T-cell (primary cell): Measurements from ENCODE around the gene AMY2B. TPM values are rescaled to one million over a fixed set of nuclear protein-coding genes. Genes with fewer than 3 reads are reported as not detected.
"Not testable (repeated sequence)": the region's sequence is repeated elsewhere in the genome, so short reads cannot be mapped to it uniquely, and the experiment has no call there.

Experiments used
- ATAC-seq, 4 experiments: fragments of 200-7000 bp in 3 of 4; fragments of 150-1000 bp in 1 of 4; cut with Tn5 transposase; replicated peaks in 1 of 4; 1 replicate in 3 of 4; 2 replicates in 1 of 4; pipeline ENCODE4 v1.10.0; 2021; ENCODE audit warnings: moderate library complexity in 3 of 4, mild to moderate bottlenecking in 2 of 4, moderate number of reproducible peaks in 1 of 4
- CTCF ChIA-PET, 2 donors: fragments of 300-600 bp; sonication (Branson Sonifier 250); formaldehyde crosslinking; loops; one replicate each; lab custom pipeline; 2022; ENCODE audit warnings: antibody characterized with exemption in 2 of 2; lab: Charles Lee
- POLR2A ChIA-PET, 2 donors: fragments of 300-600 bp; sonication (Branson Sonifier 250); formaldehyde crosslinking; loops; one replicate each; lab custom pipeline; 2022; ENCODE audit warnings: antibody characterized with exemption in 2 of 2; lab: Charles Lee
- DNase-seq, 35 experiments: peaks; one replicate each; pipeline versions ENCODE4 v3.0.0 to v3.0.0-alpha.2; 2013 to 2023
- H3K27ac ChIP-seq: one replicate; pipeline ENCODE4 v1.5.1; 2013; ENCODE audit warnings: low read length
- H3K27me3 ChIP-seq, 2 experiments: replicated peaks in 1 of 2; 1 replicate in 1 of 2; 2 replicates in 1 of 2; pipeline versions ENCODE4 v1.6.1 to v1.7.0; 2013; ENCODE audit warnings: low read length in 1 of 2, mixed read lengths in 1 of 2; ENCODE audit not compliant: control insufficient read depth in 2 of 2, insufficient read depth in 2 of 2; ENCODE audit errors: extremely low read depth in 1 of 2
- H3K36me3 ChIP-seq, 2 donors: 1 replicate in 1 of 2; 2 replicates in 1 of 2; pipeline versions ENCODE4 v1.6.1 to v1.7.0; 2013; ENCODE audit warnings: low read length in 1 of 2; ENCODE audit not compliant: control insufficient read depth in 2 of 2, insufficient read depth in 1 of 2; ENCODE audit errors: extremely low read depth in 1 of 2
- H3K4me1 ChIP-seq, 2 experiments: 1 replicate in 1 of 2; 2 replicates in 1 of 2; pipeline versions ENCODE4 v1.6.1 to v1.7.0; 2013; ENCODE audit warnings: low read length in 2 of 2, mixed read lengths in 1 of 2; ENCODE audit not compliant: insufficient read depth in 2 of 2, control insufficient read depth in 1 of 2; ENCODE audit errors: extremely low read depth in 1 of 2
- H3K4me3 ChIP-seq, 2 donors: 1 replicate in 1 of 2; 2 replicates in 1 of 2; pipeline versions ENCODE4 v1.5.1 to v1.7.0; 2013; ENCODE audit warnings: mild to moderate bottlenecking in 2 of 2, low read length in 1 of 2, moderate library complexity in 1 of 2; ENCODE audit not compliant: control insufficient read depth in 1 of 2; ENCODE audit errors: extremely low read depth in 1 of 2
- H3K9me3 ChIP-seq: 2 replicates; pipeline ENCODE4 v1.7.0; 2013
- H3K27ac Mint-ChIP-seq, 2 donors: one replicate each; pipeline ENCODE4 v1.8.0; 2020 to 2021; ENCODE audit warnings: mild to moderate bottlenecking in 2 of 2, mixed read lengths in 2 of 2
- H3K27me3 Mint-ChIP-seq, 2 donors: one replicate each; pipeline ENCODE4 v1.8.0; 2021 to 2022; ENCODE audit warnings: mixed read lengths in 2 of 2
- H3K36me3 Mint-ChIP-seq: one replicate; pipeline ENCODE4 v1.8.0; 2021; ENCODE audit warnings: mixed read lengths
- H3K4me1 Mint-ChIP-seq, 3 donors: one replicate each; pipeline ENCODE4 v1.8.0; 2020 to 2022; ENCODE audit warnings: mixed read lengths in 3 of 3, mild to moderate bottlenecking in 1 of 3
- H3K4me3 Mint-ChIP-seq, 3 donors: one replicate each; pipeline ENCODE4 v1.8.0; 2020 to 2022; ENCODE audit warnings: mild to moderate bottlenecking in 3 of 3, mixed read lengths in 3 of 3, moderate library complexity in 3 of 3
- H3K9me3 Mint-ChIP-seq, 3 donors: one replicate each; pipeline ENCODE4 v1.8.0; 2020 to 2022; ENCODE audit warnings: mixed read lengths in 3 of 3
- WGBS: methylation state at CpG from one replicate; pipeline ENCODE4 v1.1.5; 2013; ENCODE audit warnings: missing lambda C conversion rate; ENCODE audit not compliant: insufficient coverage; 5-methylcytosine and 5-hydroxymethylcytosine counted together
- total RNA-seq, 35 experiments: library from RNA in 6 of 35; stranded (reverse) in 6 of 35; fragments of 120-200 nt in 1 of 35; gene quantifications; one replicate each; pipeline versions ENCODE4 v1.2.1 to v1.2.4 and lab custom pipeline; 2013 to 2026

AMY2B gene
- total RNA-seq, 5 donors from 2014 or later (not counting 1 experiment from before 2014, with no cell fraction given), result 35.4 to 44.4 (median 42.2) TPM

- Mint-ChIP-seq H3K4me1 (no peaks in the 10 kb centered on the region), H3K27ac (no peak overlapping the region), H3K9me3 (peaks cover 3 to 4% (median 4%) of the 10 kb centered on the region in 3 donors), H3K36me3 (peaks cover 12% of the 10 kb centered on the region), H3K4me3 (no peak overlapping the region), H3K27me3 (no peaks in the 10 kb centered on the region)
- H3K27ac ChIP-seq, result no peak overlapping the region
- ATAC-seq (no peak), DNase-seq (no peak)
- no peaks in the 10 kb centered on the region for H3K9me3 ChIP-seq
- ChIA-PET POLR2A (no interaction called here), CTCF (no interaction called here)
- no CpG with 5 or more reads among the region's 3 CpGs for WGBS
- no peak overlapping the region for H3K4me3 ChIP-seq
- no peaks in the 10 kb centered on the region for H3K27me3 ChIP-seq
- no peaks in the 10 kb centered on the region for H3K4me1 ChIP-seq
- peaks cover 0 to 2% of the 10 kb centered on the region in 2 donors for H3K36me3 ChIP-seq
Measured at GRCh38 chr1:103583887-103584286, 12.5 kb downstream of the AMY2B start.

GRCh38 chr1:103584537-103584936 is 13.1 kb downstream of the AMY2B start:
- no peak for DNase-seq
- Mint-ChIP-seq H3K4me3 (no peak overlapping the region), H3K27ac (no peak overlapping the region), H3K4me1 (no peaks in the 10 kb centered on the region), H3K27me3 (peaks cover 0 to under 1% of the 10 kb centered on the region in 2 donors), H3K36me3 (peaks cover 9% of the 10 kb centered on the region), H3K9me3 (peaks cover 7 to 9% (median 7%) of the 10 kb centered on the region in 3 donors)
- no peaks in the 10 kb centered on the region for H3K27me3 ChIP-seq
- POLR2A ChIA-PET, result no interaction called here
- ATAC-seq, result no peak
- H3K27ac ChIP-seq, result no peak overlapping the region
- H3K9me3 ChIP-seq, result no peaks in the 10 kb centered on the region
- no CpG with 5 or more reads among the region's 2 CpGs for WGBS
- peaks cover 0 to 2% of the 10 kb centered on the region in 2 donors for H3K36me3 ChIP-seq
- CTCF ChIA-PET, result no interaction called here
- H3K4me3 ChIP-seq, result no peak overlapping the region
- no peaks in the 10 kb centered on the region for H3K4me1 ChIP-seq

GRCh38 chr1:103602740-103603139 is 31.4 kb downstream of the AMY2B start:
- H3K4me1 ChIP-seq, POLR2A ChIA-PET, H3K9me3 ChIP-seq, H3K4me3 ChIP-seq, H3K27me3 ChIP-seq, ATAC-seq, CTCF ChIA-PET, H3K4me1 Mint-ChIP-seq, H3K27ac Mint-ChIP-seq, H3K36me3 Mint-ChIP-seq, H3K27me3 Mint-ChIP-seq, DNase-seq, H3K9me3 Mint-ChIP-seq, H3K27ac ChIP-seq, H3K4me3 Mint-ChIP-seq, H3K36me3 ChIP-seq: not testable (repeated sequence)
- WGBS, result no CpG with 5 or more reads among the region's 3 CpGs

- ChIA-PET CTCF (no interaction called here), POLR2A (no interaction called here)
- H3K4me3 Mint-ChIP-seq, result no peak overlapping the region
- no peaks in the 10 kb centered on the region for H3K4me1 Mint-ChIP-seq
- no peaks in the 10 kb centered on the region for H3K4me1 ChIP-seq
- H3K9me3 Mint-ChIP-seq, result no peaks in the 10 kb centered on the region
- no peak overlapping the region for H3K4me3 ChIP-seq
- H3K27ac Mint-ChIP-seq, result no peak overlapping the region
- no peak for DNase-seq
- H3K27me3 Mint-ChIP-seq, result no peaks in the 10 kb centered on the region
- H3K27ac ChIP-seq, result no peak overlapping the region
- no peaks in the 10 kb centered on the region for H3K27me3 ChIP-seq
- no peaks in the 10 kb centered on the region for H3K36me3 ChIP-seq
- no peak for ATAC-seq
- no peaks in the 10 kb centered on the region for H3K9me3 ChIP-seq
- 100% methylated on average over 1 of the region's 2 CpGs for WGBS
- no peaks in the 10 kb centered on the region for H3K36me3 Mint-ChIP-seq
Measured at GRCh38 chr1:103616362-103616761, 45.0 kb downstream of the AMY2B start.

- H3K4me3 Mint-ChIP-seq, H3K27me3 Mint-ChIP-seq, H3K4me1 Mint-ChIP-seq, H3K36me3 Mint-ChIP-seq, CTCF ChIA-PET, DNase-seq, H3K27ac ChIP-seq, H3K4me1 ChIP-seq, H3K36me3 ChIP-seq, H3K9me3 ChIP-seq, H3K9me3 Mint-ChIP-seq, POLR2A ChIA-PET, H3K4me3 ChIP-seq, H3K27ac Mint-ChIP-seq, H3K27me3 ChIP-seq, ATAC-seq: not testable (repeated sequence)
- no CpG with 5 or more reads among the region's 3 CpGs for WGBS
Measured at GRCh38 chr1:103616994-103617477, 45.6 kb downstream of the AMY2B start, which contains the start of gene AMY2A. Gene AMY2A, plus strand, starts transcription at chr1:103617427. Its CDS starts 14 bp downstream, at chr1:103617441.

- H3K27ac ChIP-seq, H3K27me3 Mint-ChIP-seq, H3K9me3 ChIP-seq, H3K4me1 ChIP-seq, CTCF ChIA-PET, H3K27me3 ChIP-seq, POLR2A ChIA-PET, H3K36me3 ChIP-seq, DNase-seq, H3K27ac Mint-ChIP-seq, H3K4me1 Mint-ChIP-seq, H3K4me3 ChIP-seq, H3K9me3 Mint-ChIP-seq, H3K36me3 Mint-ChIP-seq, H3K4me3 Mint-ChIP-seq, ATAC-seq: not testable (repeated sequence)
- no CpG with 5 or more reads among the region's 4 CpGs for WGBS
Measured at GRCh38 chr1:103627436-103627835, 56.0 kb downstream of the AMY2B start.
